ENCODE measurements around the gene PRMT1. TPM values are rescaled to one million over a fixed set of nuclear protein-coding genes. Genes with fewer than 3 reads are reported as not detected.

Gene PRMT1
- total and polyA plus RNA-seq, 2 donors (not counting 1 experiment from before 2014, with no cell fraction given) = 175 to 310 TPM

DNA sequence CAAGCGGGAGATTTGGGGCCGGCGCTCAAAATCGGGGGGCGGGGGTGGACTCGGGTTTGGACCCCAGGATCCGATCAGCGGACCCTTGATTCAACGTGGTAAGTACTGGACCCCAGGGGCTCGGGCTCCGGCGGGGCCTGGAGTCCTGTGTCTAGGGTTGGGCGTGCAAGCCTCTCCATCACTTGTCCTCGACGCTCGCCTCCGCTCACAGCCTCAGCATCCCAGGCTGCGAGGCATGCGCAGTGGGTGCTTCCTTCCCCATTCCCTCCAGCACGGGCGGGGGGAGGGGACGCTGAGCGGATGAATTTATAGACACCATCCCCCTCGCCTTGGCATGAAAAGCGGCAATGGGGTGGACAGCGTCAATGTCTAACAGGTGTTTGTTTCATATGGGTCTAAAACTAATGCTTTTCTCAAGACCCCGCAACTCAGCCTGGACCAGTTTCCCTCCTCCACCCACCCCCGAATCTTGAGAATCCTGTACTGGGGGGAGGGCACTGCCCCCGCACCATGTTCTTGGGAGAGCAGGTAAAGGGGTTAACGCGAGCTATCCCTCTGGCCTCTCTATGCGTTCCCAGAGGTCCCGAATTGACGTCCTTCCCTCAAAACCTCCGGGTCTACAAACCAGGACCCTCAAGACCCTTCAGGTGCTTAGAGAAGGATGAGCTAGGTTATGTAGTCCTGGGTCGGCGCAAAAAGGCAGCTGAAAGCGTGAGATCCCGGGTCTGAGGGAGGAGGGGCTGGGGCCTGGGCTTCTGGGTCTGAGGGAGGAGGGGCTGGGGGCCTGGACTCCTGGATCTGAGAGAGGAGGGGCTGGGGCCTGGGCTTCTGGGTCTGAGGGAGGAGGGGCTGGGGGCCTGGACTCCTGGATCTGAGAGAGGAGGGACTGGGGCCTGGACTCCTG is 14.4 kb downstream of the PRMT1 start:
- H3K36me3 ChIP-seq (replicated peaks in 1 of 2; ENCODE audit: control extremely low read depth in 1 of 2, control insufficient read depth in 1 of 2, extremely low read depth in 1 of 2, insufficient read depth in 2 of 2, low read length in 1 of 2) = peaks cover 0 to 13% of the 10 kb centered on the region in 2 experiments
- WGBS (ENCODE audit: insufficient coverage) = 30% methylated on average over 29 of the region's 39 CpGs
- no peak overlapping the region for H3K27ac ChIP-seq (ENCODE audit: low read length in 2 of 2)

More for the DNA sequence above, 14.4 kb downstream of the PRMT1 start:
- Mint-ChIP-seq H3K27ac (peak overlapping the region; percentile 54), H3K27me3 (peaks cover 31% of the 10 kb centered on the region), H3K9me3 (ENCODE audit: insufficient read depth) (no peaks in the 10 kb centered on the region), H3K4me1 (peaks cover 22% of the 10 kb centered on the region), H3K4me3 (peak overlapping the region; percentile 89)
- Histone ChIP-seq H3K9me3 (ENCODE audit: control extremely low read depth in 1 of 3, control insufficient read depth in 2 of 3, insufficient read depth in 1 of 3, low read length in 2 of 3) (peaks cover 0 to 8% (median 0%) of the 10 kb centered on the region in 3 donors), H3K27me3 (replicated peaks in 1 of 4; ENCODE audit: control extremely low read depth in 1 of 4, control insufficient read depth in 3 of 4, insufficient read depth in 4 of 4, low read length in 3 of 4) (peaks cover 0 to 33% (median 14%) of the 10 kb centered on the region in 4 experiments), H2AFZ (ENCODE audit: insufficient read depth, low read depth, low read length, poor library complexity, severe bottlenecking) (peak overlapping the region; percentile 76), H3K4me2 (replicated peaks; ENCODE audit: low read depth, low read length, poor library complexity, severe bottlenecking) (peak overlapping the region; percentile 87), H3K9ac (ENCODE audit: low read length) (peak overlapping the region; percentile 62), H3K4me1 (ENCODE audit: control insufficient read depth in 2 of 2, insufficient read depth in 2 of 2, low read length in 2 of 2) (peaks cover 25% of the 10 kb centered on the region in 2 donors), H3K4me3 (ENCODE audit: control extremely low read depth in 1 of 5, extremely low read depth in 1 of 5, insufficient read depth in 1 of 5, low read depth in 2 of 5, low read length in 4 of 5) (peak overlapping the region in 4 of 5 experiments; percentile 42 to 58 (median 46)), H3K79me2 (ENCODE audit: control insufficient read depth, insufficient read depth, low read length) (no peaks in the 10 kb centered on the region), H4K20me1 (ENCODE audit: control insufficient read depth, insufficient read depth, low read length, poor library complexity, severe bottlenecking) (peaks cover 23% of the 10 kb centered on the region)
- POLR2A ChIA-PET = interaction anchor here (0.6 to 0.7 kb wide), 3 partner anchors 9 to 833 kb away, joined by 3 to 12 read pairs (median 4); no protein-coding TSS in a partner anchor
- intact Hi-C loops (cut with micrococcal nuclease) = no loop called here
- ATAC-seq (ENCODE audit: low read depth) = peak; percentile 26
- TF ChIP-seq, protein P1, sequence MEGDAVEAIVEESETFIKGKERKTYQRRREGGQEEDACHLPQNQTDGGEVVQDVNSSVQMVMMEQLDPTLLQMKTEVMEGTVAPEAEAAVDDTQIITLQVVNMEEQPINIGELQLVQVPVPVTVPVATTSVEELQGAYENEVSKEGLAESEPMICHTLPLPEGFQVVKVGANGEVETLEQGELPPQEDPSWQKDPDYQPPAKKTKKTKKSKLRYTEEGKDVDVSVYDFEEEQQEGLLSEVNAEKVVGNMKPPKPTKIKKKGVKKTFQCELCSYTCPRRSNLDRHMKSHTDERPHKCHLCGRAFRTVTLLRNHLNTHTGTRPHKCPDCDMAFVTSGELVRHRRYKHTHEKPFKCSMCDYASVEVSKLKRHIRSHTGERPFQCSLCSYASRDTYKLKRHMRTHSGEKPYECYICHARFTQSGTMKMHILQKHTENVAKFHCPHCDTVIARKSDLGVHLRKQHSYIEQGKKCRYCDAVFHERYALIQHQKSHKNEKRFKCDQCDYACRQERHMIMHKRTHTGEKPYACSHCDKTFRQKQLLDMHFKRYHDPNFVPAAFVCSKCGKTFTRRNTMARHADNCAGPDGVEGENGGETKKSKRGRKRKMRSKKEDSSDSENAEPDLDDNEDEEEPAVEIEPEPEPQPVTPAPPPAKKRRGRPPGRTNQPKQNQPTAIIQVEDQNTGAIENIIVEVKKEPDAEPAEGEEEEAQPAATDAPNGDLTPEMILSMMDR (IDR thresholded peaks at IDR 0.05) = no peak
- TF ChIP-seq EZH2 (IDR thresholded peaks at IDR 0.05; ENCODE audit: borderline replicate concordance, insufficient read depth, low read depth, low read length, poor library complexity, severe bottlenecking) = no peak
- peak; percentile 56 for DNase-seq
- CTCF ChIA-PET = interaction anchor here (1.7 kb wide), 1 partner anchor 10 kb away, joined by 6 read pairs; no protein-coding TSS in a partner anchor

Data from B cell (primary cell).